C4-2B (cell line): ENCODE data around the gene GALNT13.

ENCODE experiments used
- CTCF ChIP-seq: fragments of 450-650 bp; conservative IDR thresholded peaks from 2 replicates; pipeline ENCODE4 v1.5.1; 2017; ENCODE audit warnings: mild to moderate bottlenecking
- ZFX ChIP-seq: fragments of 450-650 bp; IDR thresholded peaks from 2 replicates; pipeline ENCODE4 v1.6.1; 2017

- no peak for TF ChIP-seq CTCF
- TF ChIP-seq ZFX: no peak
These were observed 226.2 kb downstream of the GALNT13 start for GRCh38 chr2:154097833-154098398.
